Activated effector memory CD4-positive, alpha-beta T cell treated with Interleukin-2 at 50 U/mL for 16 hours (primary cell): ENCODE data around the gene TSR1.

Experiments used
- DNase-seq: peaks from one replicate; pipeline ENCODE4 v3.0.0-alpha.2; 2020

The TSR1 gene

DNA sequence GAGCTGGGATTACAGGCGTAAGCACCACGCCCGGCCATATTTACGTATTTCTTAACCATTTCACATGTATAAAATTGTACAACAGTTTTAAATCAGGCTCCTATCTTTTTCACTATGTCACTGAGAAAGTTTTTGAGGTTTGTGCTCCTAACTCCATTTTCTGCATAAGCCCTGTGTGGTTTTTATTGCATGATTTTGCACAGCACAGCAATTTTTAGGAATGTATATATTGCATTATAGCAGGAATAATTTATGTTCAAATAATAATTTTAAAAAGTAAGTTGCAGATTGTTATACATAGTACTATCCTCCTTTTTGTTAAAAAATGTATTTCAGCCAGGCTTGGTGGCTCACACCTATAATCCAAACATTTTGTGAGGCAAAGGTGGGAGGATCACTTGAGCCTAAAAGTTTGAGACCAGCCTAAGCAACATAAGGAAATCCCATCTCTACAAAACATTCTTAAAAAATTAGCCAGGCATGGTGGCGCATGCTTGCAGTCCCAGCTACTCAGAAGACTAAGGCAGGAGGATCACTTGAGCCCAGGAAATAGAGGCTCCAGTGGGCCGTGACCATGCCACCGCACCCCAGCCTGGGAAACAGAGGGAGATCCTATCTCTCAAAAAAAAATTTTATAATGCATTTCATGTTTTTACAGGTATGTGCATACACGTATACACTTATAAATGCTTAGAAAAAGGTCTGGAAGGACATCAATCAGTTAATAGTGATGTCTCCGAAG lies 58.7 kb downstream of the TSR1 start:
- no peak for DNase-seq

DNA sequence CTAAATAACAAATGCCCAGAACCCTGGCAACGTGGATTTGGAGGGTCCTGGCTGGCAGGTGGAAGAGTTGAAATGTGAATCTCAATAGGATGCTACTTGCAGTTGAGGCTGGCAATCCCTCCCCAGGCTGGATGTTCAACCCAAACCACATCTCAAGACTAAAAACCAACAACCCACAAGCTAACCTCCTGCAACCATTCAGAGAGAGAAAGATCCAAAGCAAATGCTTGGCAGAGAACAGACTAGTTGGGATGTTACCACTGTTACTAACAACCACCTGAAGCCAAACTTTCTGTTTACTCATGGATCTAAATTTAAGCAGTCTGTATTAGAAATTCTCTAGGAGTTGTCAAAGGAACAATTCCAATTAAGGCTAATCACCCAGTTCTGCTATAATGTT lies 60.5 kb downstream of the TSR1 start:
- no peak for DNase-seq

DNA sequence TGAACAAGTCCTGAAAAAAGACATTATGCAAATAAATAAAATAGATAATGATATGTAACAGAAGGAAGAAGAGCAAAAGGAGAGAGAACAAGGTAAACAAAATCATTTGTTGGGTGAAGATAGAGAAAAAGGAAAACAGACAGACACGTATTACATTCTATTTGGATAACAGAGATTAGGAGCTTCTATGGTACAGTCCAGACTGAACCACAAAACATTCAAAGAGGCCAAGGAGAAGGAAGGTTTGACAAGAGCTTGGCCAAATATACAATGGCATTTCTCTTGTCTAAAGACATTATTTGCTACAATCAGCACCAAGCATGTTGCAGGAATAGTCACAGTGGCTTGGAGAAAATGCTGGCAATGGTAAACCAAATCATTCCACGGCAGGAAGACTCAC lies 61.8 kb downstream of the TSR1 start:
- DNase-seq = no peak
